HCT116 (cell line): Measurements from ENCODE around the gene FAM13A. TPM values are rescaled to one million over a fixed set of nuclear protein-coding genes. Genes with fewer than 3 reads are reported as not detected.

Source experiments
- ATAC-seq: fragments of 200-7000 bp; cut with Tn5 transposase; 2 replicates; pipeline ENCODE4 v1.9.1; 2020; ENCODE audit warnings: mild to moderate bottlenecking, moderate library complexity
- BruUV-seq: library from RNA; stranded (reverse); fragments of 400-500 nt; replicated peaks from 2 replicates; lab custom pipeline; 2021; lab: Mats Ljungman, UMichigan
- CTCF ChIA-PET: fragments of 300-600 bp; sonication (Branson Sonifier 250); formaldehyde crosslinking; loops from one replicate; lab custom pipeline; 2021; ENCODE audit warnings: antibody characterized with exemption; lab: Charles Lee
- POLR2A ChIA-PET: fragments of 300-600, 350-600 bp; sonication (Branson Sonifier 250); formaldehyde crosslinking; loops from one replicate; lab custom pipeline; 2021; ENCODE audit warnings: antibody characterized with exemption; lab: Charles Lee
- RAD21 ChIA-PET, 2 experiments: fragments of 300-600 bp; sonication (Branson Sonifier 250); formaldehyde crosslinking; loops; one replicate each; lab custom pipeline; 2023; ENCODE audit warnings: low total read pairs in 2 of 2; ENCODE audit not compliant: uncharacterized antibody in 2 of 2, unreplicated experiment in 2 of 2, low non-redundant PET in 1 of 2; lab: Charles Lee
- DNase-seq: peaks from one replicate; pipeline ENCODE4 v3.0.0-alpha.2; 2010; ENCODE audit warnings: low read depth, low spot score
- H2AFZ ChIP-seq: fragments of 200-600 bp; shearing (Covaris generic), sonication (generic); 2 replicates; pipeline ENCODE4 v1.6.1; 2017; ENCODE audit warnings: low read depth, mixed run types, mixed read lengths, antibody characterized with exemption, low read length; ENCODE audit not compliant: poor library complexity, severe bottlenecking
- H3K27ac ChIP-seq: 2 replicates; pipeline ENCODE4 v1.5.1; 2012; ENCODE audit warnings: low read depth, low read length
- H3K27me3 ChIP-seq: fragments of 200-600 bp; sonication (generic); 2 replicates; pipeline ENCODE4 v1.6.1; 2016; ENCODE audit warnings: mixed run types, low read length, mixed read lengths; ENCODE audit not compliant: insufficient read depth
- H3K36me3 ChIP-seq, 2 experiments: fragments of 200-500 bp in 1 of 2; fragments of 200-600 bp in 1 of 2; sonication (Bioruptor generic) in 1 of 2; sonication (generic) in 1 of 2; 2 replicates each; pipeline versions ENCODE4 v1.5.1 to v1.6.1; 2014 to 2016; ENCODE audit warnings: low read length in 2 of 2, inconsistent platforms in 1 of 2, mixed read lengths in 1 of 2, mixed run types in 1 of 2; ENCODE audit not compliant: insufficient read depth in 2 of 2, control insufficient read depth in 1 of 2
- H3K4me1 ChIP-seq, 2 experiments: fragments of 200-600 bp in 1 of 2; sonication (generic) in 1 of 2; 2 replicates each; pipeline versions ENCODE4 v1.5.1 to v1.6.1; 2012 to 2017; ENCODE audit warnings: low read length in 2 of 2, inconsistent platforms in 1 of 2, mild to moderate bottlenecking in 1 of 2, mixed read lengths in 1 of 2, mixed run types in 1 of 2, moderate library complexity in 1 of 2; ENCODE audit not compliant: insufficient read depth in 2 of 2, control insufficient read depth in 1 of 2
- H3K4me2 ChIP-seq: fragments of 200-600 bp; sonication (generic); 2 replicates; pipeline ENCODE4 v1.6.1; 2017; ENCODE audit warnings: mixed run types, low read length, mixed read lengths
- H3K4me3 ChIP-seq, 2 experiments: fragments of 200-600 bp in 1 of 2; sonication (generic) in 1 of 2; replicated peaks in 1 of 2; 2 replicates each; pipeline ENCODE4 v1.5.1; 2011 to 2016; ENCODE audit warnings: low read length in 2 of 2, control low read depth in 1 of 2, low read depth in 1 of 2, mild to moderate bottlenecking in 1 of 2, mixed read lengths in 1 of 2, mixed run types in 1 of 2
- H3K79me2 ChIP-seq: fragments of 200-600 bp; sonication (generic); 2 replicates; pipeline ENCODE4 v1.6.1; 2017; ENCODE audit warnings: mild to moderate bottlenecking, mixed run types, low read length, moderate library complexity, mixed read lengths; ENCODE audit not compliant: insufficient read depth
- H3K9ac ChIP-seq: fragments of 200-600 bp; sonication (generic); 2 replicates; pipeline ENCODE4 v1.6.1; 2016; ENCODE audit warnings: low read length, mixed read lengths
- H3K9me2 ChIP-seq: fragments of 200-600 bp; sonication (generic), shearing (Covaris generic); 2 replicates; pipeline ENCODE4 v1.6.1; 2017; ENCODE audit warnings: mixed run types, mild to moderate bottlenecking, moderate library complexity; ENCODE audit not compliant: insufficient read depth
- H3K9me3 ChIP-seq, 2 experiments: fragments of 200-500 bp in 1 of 2; fragments of 200-600 bp in 1 of 2; sonication (Bioruptor generic) in 1 of 2; sonication (generic) in 1 of 2; 2 replicates each; pipeline ENCODE4 v1.6.1; 2014 to 2017; ENCODE audit warnings: low read length in 2 of 2, mixed read lengths in 2 of 2, inconsistent platforms in 1 of 2, low read depth in 1 of 2, mild to moderate bottlenecking in 1 of 2, mixed run types in 1 of 2, moderate library complexity in 1 of 2; ENCODE audit not compliant: control insufficient read depth in 1 of 2, insufficient read depth in 1 of 2
- H4K20me1 ChIP-seq: fragments of 200-600 bp; sonication (generic), shearing (Covaris generic); 2 replicates; pipeline ENCODE4 v1.6.1; 2017; ENCODE audit warnings: mixed run types, mild to moderate bottlenecking, moderate library complexity; ENCODE audit not compliant: insufficient read depth
- EGR1 ChIP-seq: IDR thresholded peaks from 2 replicates; pipeline ENCODE4 v1.6.1; 2012; ENCODE audit warnings: low read depth
- JUND ChIP-seq: IDR thresholded peaks from 2 replicates; pipeline ENCODE4 v1.6.1; 2012
- POLR2AphosphoS5 ChIP-seq: IDR thresholded peaks from 2 replicates; pipeline ENCODE4 v1.6.1; 2011; ENCODE audit warnings: mild to moderate bottlenecking, low read depth, low read length, moderate library complexity
- intact Hi-C: fragments of 100-400 bp; cut with micrococcal nuclease; formaldehyde crosslinking; loops from 2 replicates; pipeline ENCODE4 v1.10.0; 2022
- total RNA-seq: library from RNA; stranded (reverse); gene quantifications from one replicate; pipeline ENCODE4 v1.2.1, GENCODE V29; 2021; ENCODE audit not compliant: unreplicated experiment

Gene FAM13A
- total RNA-seq, 1 experiment from 2014 or later, result 17.2 TPM

- TF ChIP-seq JUND, result no peak
- TF ChIP-seq POLR2AphosphoS5, result no peak
- BruUV-seq, result no TSS peak
- no peaks in the 10 kb centered on the region for H3K9me3 ChIP-seq
- no peak overlapping the region for H3K4me3 ChIP-seq
- ChIA-PET RAD21 (no interaction called here), CTCF (interaction anchor here (2.7 kb wide), 1 partner anchor 18 kb away, joined by 8 read pairs; no protein-coding TSS in a partner anchor), POLR2A (no interaction called here)
- ATAC-seq (no peak), DNase-seq (no peak)
- no peak overlapping the region for H2AFZ ChIP-seq
- no peaks in the 10 kb centered on the region for H4K20me1 ChIP-seq
- no peaks in the 10 kb centered on the region for H3K79me2 ChIP-seq
- no peak overlapping the region for H3K9ac ChIP-seq
- H3K9me2 ChIP-seq, result no peaks in the 10 kb centered on the region
- no peaks in the 10 kb centered on the region for H3K36me3 ChIP-seq
- H3K27me3 ChIP-seq, result no peaks in the 10 kb centered on the region
- no peak overlapping the region for H3K27ac ChIP-seq
- H3K4me1 ChIP-seq, result no peaks in the 10 kb centered on the region
- intact Hi-C loops, result no loop called here
- H3K4me2 ChIP-seq, result no peak overlapping the region
Observed at GRCh38 chr4:88690355-88690754, 366.6 kb downstream of the FAM13A start.

- POLR2A ChIA-PET, result no interaction called here
- CTCF ChIA-PET, result interaction anchor here (1.2 kb wide), 1 partner anchor 9 kb away, joined by 6 read pairs; no protein-coding TSS in a partner anchor
- Histone ChIP-seq H3K9me3 (no peaks in the 10 kb centered on the region), H3K27me3 (no peaks in the 10 kb centered on the region), H2AFZ (no peak overlapping the region), H3K4me1 (no peaks in the 10 kb centered on the region), H3K36me3 (no peaks in the 10 kb centered on the region), H4K20me1 (no peaks in the 10 kb centered on the region), H3K9me2 (no peaks in the 10 kb centered on the region), H3K79me2 (no peaks in the 10 kb centered on the region), H3K4me3 (no peak overlapping the region), H3K4me2 (no peak overlapping the region), H3K27ac (no peak overlapping the region), H3K9ac (no peak overlapping the region)
- intact Hi-C loops, result no loop called here
- BruUV-seq, result no TSS peak
- TF ChIP-seq EGR1, result no peak
- DNase-seq, result no peak
- ATAC-seq, result no peak
- RAD21 ChIA-PET, result no interaction called here
Observed at GRCh38 chr4:88681209-88681608, 375.8 kb downstream of the FAM13A start.

Other genes with a start within 250 kb of the FAM13A start
- 10.3 TPM for gene TIGD2, start 54.3 kb upstream of the FAM13A start, total RNA-seq